NCI-H2107 (cell line): ENCODE results near the gene KRTAP16-1.
"Not testable (repeated sequence)": the region's sequence is repeated elsewhere in the genome, so short reads cannot be mapped to it uniquely, and the experiment has no call there.

Source experiments
- DNase-seq: peaks from one replicate; lab custom pipeline; 2025; lab: John Stamatoyannopoulos, UW

The KRTAP16-1 gene

DNA sequence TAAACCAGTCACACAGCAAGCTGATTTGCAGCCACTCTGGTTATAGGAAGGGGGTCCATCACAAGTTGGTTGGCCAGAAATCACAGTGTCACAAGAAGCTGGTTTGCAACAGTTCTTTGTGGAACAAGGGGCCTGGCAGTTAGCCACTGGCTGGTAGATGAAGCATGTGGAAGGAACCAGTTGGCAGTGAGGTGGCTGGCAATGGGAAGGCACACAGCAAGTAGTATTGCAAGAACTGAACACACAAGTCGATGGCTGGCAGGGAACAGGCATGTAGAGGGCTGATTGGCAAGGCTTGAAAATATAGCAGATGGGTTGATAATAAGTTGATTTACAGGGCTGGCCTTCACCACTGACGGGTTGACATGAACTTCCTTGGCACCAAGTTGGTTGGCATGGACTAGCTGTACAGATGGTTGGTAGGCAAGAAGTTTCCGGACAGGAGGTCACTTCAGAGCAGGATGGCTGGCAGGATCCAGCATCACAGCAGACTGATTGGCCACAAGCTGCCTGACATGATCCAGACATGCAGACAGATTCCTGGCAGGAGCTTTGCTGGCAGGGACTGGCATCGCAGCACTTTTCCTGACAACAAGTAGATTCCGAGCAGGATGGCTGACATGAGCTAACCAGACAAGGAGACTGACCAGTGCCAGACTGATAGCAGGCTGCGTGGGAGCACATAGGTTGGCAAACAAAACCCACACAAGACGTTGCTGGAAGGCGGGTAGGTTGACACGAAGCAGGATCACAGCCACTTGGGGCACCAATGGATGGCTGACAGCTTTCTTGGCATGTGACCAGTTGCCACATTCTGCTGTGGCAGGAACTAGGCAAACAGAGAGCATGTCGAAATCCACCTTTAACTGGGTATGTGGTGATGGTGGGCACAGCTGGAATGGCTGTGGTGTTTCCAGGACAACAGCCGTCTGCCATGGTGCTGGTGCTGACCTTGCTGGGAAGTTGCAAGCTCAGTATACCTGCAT is 6.9 kb downstream of the KRTAP16-1 start, which contains the start of gene KRTAP29-1:
Gene KRTAP29-1 (minus strand): TSS at position 936 of the 986 bp plus-strand sequence. CDS start 0 bp downstream, at position 936.
- DNase-seq: no peak

DNA sequence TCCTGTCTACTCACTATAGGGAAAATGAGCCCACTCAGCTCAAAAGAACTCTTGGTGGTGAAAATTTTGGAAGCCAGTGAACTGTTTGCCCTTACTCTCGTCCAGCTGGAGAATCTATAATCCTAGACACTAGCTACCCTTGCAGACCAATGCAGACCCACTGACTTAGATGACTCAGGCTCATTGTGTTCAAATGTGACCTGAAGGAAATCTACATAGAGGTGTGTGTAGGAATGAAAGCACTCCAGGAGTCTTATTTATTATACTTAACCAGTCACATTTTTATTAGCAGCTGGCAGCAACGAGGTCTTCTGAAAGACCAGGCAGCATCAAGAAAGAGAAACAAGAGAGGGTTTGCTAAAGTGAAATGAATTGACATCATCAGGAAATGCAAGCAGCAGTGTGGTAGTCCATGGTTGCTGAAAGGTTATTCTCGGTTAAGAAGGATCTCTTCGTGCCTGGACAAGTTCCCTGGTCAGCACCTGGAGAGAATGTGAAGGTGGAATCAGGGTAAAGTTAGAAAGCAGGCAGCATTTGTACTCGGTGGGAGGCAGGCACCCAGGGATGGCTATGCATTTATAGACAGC is 7.8 kb downstream of the KRTAP16-1 start:
- no peak for DNase-seq

DNA sequence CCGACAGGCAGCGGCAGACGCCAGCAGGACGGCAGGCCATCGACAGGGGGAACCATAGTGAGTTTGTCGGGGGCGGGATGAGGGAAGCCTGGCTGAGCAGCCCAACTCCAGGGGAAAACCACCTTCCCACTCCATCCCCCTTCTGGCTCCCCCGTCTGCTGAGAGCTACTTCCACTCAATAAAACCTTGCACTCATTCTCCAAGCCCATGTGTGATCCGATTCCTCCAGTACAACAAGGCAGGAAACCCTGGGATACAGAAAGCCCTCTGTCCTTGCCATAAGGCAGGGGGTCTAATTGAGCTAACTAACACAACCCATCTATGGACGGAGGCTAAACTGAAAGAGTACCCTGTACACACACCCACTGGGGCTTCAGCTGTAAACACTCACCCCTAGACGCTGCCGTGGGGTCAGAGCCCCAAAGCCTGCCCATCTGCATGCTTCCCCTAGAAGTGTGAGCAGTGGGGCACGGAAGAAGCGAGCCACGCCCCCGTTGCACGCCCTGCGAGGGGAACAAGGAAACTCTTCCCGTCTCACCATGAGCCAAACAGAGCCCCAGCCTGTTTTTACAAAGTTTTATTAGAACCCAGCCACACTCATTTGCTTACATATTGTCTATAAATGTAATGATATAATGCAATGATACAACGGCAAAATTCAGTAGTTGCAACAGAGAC is 10.5 kb downstream of the KRTAP16-1 start:
- DNase-seq: no peak

DNA sequence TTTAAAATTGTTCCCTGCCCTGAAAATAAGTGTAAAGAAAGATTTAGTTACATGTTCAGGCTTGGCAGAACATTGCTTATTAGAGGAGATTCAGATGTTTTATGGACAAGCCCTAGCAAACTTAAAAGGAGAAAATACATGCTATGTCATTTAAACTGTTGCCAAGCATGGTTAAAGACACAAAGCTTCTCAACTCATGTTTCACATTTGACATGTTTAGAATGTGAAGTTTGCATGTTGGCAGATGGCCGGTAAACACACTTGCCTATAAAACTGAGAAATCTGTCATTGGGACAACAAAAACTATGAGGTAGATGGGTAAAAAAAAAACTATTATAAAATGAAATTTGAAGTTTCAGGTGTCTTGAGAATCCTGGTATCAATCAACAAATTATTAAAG is 12.3 kb downstream of the KRTAP16-1 start:
- no peak for DNase-seq

DNA sequence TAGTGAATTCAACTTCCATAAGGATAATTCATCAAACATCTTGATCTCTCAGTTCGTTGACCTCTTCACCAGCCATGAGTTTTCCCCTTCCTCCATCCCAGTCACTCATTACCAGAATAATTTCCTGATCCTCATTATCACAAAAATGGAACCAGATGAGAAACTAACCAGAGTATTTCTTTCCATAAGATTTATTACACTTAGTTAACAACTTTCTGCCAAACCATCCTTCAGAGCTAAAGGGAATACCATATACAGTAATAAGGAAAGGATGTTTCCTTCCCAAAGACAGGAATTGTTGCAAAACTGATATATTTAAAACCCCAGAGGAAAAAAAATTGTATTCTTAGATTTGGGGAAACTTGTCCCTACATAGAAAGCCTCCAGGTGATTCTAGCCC is 15.1 kb downstream of the KRTAP16-1 start:
- DNase-seq: no peak

DNA sequence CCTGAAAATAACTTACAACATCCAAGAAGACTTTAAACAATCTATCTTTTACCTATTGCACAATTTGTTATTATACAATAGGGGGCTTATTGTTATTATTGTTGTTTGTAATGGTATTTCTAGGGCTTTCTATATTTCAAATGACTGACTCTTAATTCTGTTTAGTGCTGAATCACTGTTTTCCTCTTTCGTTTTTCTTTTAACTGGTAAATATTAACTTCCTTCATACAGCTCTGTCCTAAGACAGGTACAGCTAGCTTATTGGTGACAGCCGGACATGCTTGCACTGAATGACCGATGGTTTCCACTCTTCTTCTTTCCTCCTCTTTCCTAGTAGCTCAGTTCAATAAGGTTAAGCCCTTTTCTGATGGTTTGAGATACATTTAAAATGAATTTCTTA is 22.1 kb downstream of the KRTAP16-1 start:
- no peak for DNase-seq

DNA sequence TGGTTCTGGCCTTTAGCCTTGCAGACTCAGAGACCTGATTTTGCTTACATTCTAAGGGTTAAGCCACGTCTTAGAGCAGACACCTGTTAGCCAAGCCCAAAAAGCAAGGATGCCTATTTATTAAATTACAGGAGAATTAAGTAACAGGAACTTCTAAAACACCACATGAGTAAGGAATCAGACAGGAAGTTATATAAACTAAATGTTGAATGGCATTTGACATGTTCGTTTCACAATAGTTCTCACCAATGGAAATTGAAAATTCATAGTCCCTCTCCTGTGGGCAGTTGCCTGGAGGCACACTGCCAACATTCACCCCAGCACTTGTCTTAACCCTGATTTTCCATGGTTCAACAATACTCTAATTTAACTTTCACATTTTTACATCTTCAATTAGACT is 24.6 kb downstream of the KRTAP16-1 start:
- no peak for DNase-seq

DNA sequence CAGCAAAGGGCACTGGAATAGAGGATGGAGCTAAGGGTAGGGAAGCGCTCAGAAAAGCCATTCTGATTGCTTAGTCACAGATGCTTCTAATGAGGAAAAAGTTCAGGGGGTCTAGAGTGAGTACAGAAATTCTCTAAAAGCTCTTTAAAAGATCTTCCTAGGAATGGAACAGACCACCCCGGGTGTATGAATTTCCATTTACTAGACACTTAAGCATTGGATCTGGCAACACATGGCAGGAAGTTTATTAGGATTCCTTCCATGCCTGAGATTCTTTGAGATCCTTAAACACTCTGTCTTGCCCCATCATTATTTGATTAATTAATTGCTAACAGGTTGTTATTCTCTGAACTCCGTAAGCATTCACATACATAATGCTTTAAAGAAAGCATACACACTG is 25.1 kb downstream of the KRTAP16-1 start:
- no peak for DNase-seq

DNA sequence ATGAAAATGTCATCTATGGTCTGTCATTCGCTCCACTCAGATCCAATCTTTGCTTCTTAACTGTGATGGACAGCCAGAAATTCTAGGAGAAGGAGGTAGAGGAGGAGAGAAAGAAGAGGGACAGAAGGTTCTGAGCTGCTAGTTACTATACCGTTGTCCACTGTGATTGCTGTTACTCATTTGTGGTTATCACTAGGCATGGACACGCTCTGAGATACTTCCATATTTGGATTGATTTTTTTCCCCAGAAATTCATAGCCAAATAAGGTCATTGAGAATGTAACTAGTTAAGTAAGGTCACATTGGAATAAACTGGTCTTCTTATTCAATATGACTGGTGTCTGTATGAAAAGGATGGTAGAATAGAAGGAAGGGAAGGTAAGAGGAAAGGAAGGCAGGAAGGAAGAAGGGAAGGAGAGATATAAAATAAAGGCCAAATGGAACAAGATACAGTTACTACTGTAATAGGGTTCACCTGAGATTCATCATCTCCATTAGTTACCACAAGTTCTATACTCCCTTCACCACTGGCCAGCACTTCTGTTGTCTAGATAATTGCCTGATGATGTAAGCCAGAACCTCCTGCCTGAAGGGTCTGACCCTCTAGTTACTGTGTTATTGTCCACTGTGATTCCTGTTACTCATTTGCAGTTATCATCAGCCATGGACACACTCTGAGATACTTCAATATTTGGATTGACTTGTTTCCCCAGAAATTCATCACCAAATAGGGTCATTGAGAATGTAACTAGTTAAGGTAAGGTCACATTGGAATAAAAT is 30.7 kb downstream of the KRTAP16-1 start:
- DNase-seq: no peak

DNA sequence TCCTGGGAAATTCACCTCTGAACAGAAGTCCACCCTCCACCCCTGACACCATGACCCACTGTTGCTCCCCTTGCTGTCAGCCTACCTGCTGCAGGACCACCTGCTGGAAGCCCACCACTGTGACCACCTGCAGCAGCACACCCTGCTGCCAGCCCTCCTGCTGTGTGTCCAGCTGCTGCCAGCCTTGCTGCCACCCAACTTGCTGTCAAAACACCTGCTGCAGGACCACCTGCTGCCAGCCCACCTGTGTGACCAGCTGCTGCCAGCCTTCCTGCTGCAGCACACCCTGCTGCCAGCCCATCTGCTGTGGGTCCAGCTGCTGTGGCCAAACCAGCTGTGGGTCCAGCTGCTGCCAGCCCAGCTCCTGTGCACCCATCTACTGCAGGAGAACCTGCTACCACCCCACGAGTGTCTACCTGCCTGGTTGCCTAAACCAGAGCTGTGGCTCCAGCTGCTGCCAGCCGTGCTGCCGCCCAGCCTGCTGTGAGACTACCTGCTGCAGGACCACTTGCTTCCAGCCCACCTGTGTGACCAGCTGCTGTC is 33.4 kb downstream of the KRTAP16-1 start, which contains the start of gene KRTAP9-7:
Gene KRTAP9-7 (plus strand): TSS at position 51 of the 543 bp plus-strand sequence. CDS start 0 bp downstream, at position 51.
- DNase-seq: not testable (repeated sequence)

DNA sequence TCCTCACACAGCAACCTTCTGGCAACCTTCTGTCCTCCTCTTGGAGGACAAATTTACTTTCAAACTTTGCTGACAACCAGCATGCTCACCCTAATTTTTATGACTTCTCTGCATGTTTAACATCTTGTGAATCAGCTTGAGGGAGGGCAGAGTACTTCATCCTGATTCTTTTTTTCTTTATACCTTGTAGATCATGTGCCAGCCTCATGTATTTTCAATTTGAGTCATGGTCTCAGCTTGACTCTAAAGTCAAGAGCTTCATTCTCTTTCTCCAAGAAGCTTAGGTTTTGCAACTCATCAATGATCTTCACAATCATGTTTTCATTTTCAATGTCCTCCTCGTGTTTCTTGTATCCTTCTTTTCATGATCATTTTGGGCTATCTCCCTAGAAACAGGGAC is 37.3 kb downstream of the KRTAP16-1 start:
- DNase-seq: no peak

DNA sequence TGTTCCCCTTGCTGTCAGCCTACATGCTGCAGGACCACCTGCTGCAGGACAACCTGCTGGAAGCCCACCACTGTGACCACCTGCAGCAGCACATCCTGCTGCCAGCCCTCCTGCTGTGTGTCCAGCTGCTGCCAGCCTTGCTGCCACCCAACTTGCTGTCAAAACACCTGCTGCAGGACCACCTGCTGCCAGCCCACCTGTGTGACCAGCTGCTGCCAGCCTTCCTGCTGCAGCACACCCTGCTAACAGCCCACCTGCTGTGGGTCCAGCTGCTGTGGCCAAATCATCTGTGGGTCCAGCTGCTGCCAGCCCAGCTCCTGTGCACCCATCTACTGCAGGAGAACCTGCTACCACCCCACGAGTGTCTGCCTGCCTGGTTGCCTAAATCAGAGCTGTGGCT is 37.8 kb downstream of the KRTAP16-1 start:
- not testable (repeated sequence) for DNase-seq

DNA sequence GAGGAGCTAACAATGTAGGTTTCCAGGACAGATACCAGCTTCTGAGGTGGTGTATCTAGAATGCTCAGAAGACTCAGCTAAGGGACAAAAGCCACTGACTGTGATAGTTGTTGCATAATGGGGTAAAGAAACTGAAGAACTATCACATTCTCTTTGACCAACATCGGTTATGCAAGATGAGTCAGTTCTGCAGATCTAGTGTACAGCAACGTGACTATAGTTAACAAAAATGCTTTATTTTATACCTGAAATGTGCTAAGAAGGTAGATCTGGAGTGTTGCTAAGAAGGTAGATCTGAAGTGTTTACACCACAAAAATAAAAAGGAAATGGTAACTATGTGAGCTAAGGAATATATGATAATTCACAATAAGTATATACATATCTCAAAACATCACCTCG is 41.4 kb downstream of the KRTAP16-1 start:
- no peak for DNase-seq

DNA sequence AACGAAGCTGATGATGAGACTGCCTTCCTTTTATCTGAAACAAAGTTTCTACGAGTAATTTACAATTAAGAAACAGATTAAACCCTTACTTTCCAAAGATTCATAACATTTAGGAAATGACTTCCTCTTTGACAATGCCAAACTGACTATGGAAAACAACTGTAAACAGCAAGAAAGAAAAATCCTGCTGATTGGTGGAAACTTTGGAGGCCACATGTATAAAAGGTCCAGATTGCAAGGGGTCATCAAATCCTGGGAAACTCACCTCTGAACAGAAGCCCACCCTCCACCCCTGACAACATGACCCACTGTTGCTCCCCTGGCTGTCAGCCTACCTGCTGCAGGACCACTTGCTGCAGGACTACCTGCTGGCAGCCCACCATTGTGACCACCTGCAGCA is 44.0 kb downstream of the KRTAP16-1 start, which contains the start of gene KRTAP9-6:
Gene KRTAP9-6 (plus strand): TSS at position 301 of the 400 bp plus-strand sequence. CDS start 0 bp downstream, at position 301.
- DNase-seq: no peak

DNA sequence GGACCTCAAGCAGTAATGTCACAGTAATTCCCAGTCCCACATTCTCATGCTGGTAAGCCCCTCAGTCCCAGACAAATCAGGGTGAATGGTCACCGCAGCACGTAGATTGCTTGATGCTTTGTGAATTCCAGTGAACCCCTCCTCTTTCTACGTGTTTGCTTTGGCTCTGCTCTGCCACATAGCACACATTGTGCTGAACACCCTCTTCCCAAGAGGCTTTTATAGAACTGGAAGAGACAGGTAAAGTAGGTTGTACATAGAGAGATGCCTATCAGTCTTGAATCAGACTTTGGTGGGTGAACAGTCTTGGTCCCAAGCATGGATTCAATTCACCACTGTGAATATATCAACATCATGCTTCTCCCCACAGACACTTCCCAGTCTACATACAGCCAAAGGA is 44.5 kb downstream of the KRTAP16-1 start:
- DNase-seq: no peak

DNA sequence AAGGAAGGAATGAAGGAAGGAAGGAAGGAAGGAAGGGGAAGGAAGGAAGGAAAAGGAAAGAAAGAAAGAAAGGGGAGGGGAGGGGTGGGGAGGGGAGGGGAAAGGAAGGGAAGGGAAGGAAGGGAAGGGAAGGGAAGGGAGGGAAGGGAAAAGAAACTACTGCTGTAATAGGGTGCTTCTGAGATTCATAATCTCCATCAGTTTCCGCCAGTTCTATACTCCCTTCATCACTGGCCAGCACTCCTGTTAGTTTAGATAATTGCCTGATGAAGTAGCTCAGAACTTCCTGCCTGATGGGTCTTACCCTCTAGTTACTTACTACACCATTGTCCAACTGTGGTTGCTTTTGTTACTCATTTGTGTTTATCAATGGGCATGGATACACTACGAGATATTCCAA is 45.9 kb downstream of the KRTAP16-1 start:
- no peak for DNase-seq

DNA sequence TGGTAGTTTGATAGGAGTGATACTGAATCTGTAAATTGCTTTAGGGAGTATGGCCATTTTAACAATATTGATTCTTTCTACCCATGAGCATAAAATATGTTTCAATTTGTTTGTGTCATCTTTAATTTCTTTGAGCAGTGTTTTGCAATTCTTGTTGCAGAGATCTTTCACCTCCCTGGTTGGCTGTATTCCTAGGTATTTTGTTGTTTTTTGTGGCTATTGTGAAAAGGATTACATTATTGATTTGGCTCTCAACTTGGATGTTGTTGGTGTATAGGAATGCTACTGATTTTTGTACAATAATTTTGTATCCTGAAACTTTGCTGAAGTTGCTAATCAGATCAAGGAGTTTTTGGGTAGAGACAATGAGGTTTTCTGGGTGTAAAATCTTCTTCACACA is 50.7 kb downstream of the KRTAP16-1 start:
- DNase-seq: no peak
